HG02870 (cell line): ENCODE measurements around the gene ERMARD.

Source experiments
- ATAC-seq: cut with Tn5 transposase; IDR thresholded peaks from one replicate; pipeline ENCODE4 v1.9.1; 2021; ENCODE audit warnings: mild to moderate bottlenecking, moderate library complexity; ENCODE audit not compliant: unreplicated experiment

The ERMARD gene

DNA sequence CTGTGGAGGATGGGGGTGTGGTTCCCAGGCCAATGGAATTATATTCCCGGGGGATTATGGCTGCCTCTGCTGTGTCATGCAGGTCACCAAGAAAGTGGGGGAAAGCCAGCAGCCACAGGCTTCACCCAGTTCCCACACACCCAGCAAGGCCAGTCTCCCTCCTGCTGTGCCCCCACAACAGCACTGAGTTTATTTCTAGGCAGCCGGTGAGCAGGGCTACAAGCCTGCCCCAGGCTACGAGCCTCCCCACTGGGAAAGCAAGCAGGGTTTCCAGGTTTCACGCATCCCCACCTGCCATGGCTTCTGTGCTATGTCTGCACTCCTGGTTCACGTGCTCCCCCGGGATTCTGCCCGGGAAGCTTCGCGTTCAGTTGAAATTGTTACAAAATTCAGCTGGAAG, 72.6 kb downstream of the ERMARD start:
- no peak for ATAC-seq

GRCh38 chr6:169824848-169825557, 73.6 kb downstream of the ERMARD start:
- no peak for ATAC-seq

GRCh38 chr6:169825558-169826225, 74.3 kb downstream of the ERMARD start:
- no peak for ATAC-seq

GRCh38 chr6:169826697-169827096, 75.3 kb downstream of the ERMARD start:
- ATAC-seq: no peak

DNA sequence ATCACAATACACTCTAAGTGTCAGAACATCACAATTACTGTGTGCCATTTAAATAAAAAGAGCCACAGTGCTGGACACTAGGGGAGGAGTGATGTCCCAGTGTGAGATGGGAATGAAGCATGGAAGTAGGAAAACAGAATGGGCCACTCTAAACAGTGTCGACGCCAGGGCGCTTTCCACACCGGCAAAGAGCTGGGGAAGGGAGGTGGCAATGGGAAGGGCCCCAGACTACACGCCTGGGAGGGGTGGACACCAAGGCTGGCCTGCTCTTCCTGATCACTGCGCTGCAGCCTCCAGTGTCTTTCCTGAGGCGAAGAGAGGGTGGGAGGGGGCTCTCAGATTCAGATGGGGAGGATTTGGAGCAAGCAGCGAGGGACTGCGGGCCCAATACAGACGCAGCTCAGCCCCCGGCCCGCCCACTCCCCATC, 75.9 kb downstream of the ERMARD start:
- ATAC-seq: no peak

- ATAC-seq: no peak
These were observed 76.8 kb downstream of the ERMARD start for GRCh38 chr6:169828176-169828575.

DNA sequence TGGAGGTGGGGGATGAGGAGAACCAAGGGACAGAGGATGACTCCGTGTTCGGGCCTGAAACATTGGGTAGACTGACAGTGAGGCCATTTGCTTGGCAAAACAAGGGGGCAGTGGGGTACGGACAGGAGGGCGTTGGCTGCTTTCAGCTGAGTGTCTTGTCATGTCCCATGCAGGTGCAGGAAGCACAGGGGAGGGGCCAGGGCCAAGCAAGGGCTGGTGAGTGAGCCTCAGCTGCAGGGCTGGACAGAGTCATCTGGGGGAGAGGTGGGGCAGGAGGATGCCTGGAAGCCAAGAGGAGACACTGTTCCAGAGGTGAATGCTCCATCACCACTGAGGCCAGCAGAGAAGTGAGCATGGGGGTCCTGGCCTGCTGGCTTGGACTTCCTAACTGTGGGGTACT, 78.4 kb downstream of the ERMARD start:
- ATAC-seq: no peak

DNA sequence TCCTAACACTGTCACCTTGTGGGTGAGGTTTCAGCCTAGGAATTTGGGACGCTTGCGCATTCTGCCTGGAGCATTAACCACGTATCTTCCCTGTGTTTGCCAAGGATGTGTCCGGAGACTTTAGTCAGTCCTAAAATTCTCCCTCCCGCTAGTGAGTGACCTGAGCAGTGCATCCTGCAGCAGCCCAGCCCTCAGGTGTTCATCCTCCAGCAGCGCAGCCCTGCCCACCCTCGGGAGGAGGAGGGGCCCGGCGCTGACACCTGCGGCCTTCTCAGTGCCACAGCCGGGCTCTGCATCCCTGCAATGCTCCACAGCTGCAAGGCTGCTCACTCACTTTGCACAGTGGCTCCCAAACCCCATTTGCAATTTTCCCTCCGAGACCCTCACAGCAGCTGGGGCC, 79.5 kb downstream of the ERMARD start:
- ATAC-seq: no peak
